ENCODE measurements around the gene EVC.

The EVC gene

GRCh38 chr4:5782829-5783476, 72.0 kb downstream of the EVC start:
- no peak overlapping the region for H3K27ac ChIP-seq
- no peak for DNase-seq (ENCODE audit: low read depth, low spot score)

- DNase-seq (ENCODE audit: low read depth, low spot score): no peak
- no peak overlapping the region for H3K27ac ChIP-seq
Measured at GRCh38 chr4:5783486-5783885, 72.5 kb downstream of the EVC start.

GRCh38 chr4:5784021-5784420, 73.0 kb downstream of the EVC start:
- no peak for DNase-seq (ENCODE audit: low read depth, low spot score)
- H3K27ac ChIP-seq: no peak overlapping the region

GRCh38 chr4:5784960-5785611, 74.1 kb downstream of the EVC start:
- DNase-seq (ENCODE audit: low read depth, low spot score): no peak
- peak overlapping the region; percentile 79 for H3K27ac ChIP-seq

- peak overlapping the region; percentile 79 for H3K27ac ChIP-seq
- peak; percentile 89 for DNase-seq (ENCODE audit: low read depth, low spot score)
Measured at GRCh38 chr4:5785806-5786680, 75.0 kb downstream of the EVC start.

GRCh38 chr4:5787311-5787710, 76.3 kb downstream of the EVC start:
- no peak for DNase-seq (ENCODE audit: low read depth, low spot score)
- no peak overlapping the region for H3K27ac ChIP-seq

- DNase-seq (ENCODE audit: low read depth, low spot score): no peak
Measured at GRCh38 chr4:5788144-5788543, 77.1 kb downstream of the EVC start.

GRCh38 chr4:5789141-5789540, 78.1 kb downstream of the EVC start:
- H3K27ac ChIP-seq: no peak overlapping the region
- DNase-seq (ENCODE audit: low read depth, low spot score): no peak

More at GRCh38 chr4:5788144-5788543, 77.1 kb downstream of the EVC start:
- no peak overlapping the region for H3K27ac ChIP-seq

GRCh38 chr4:5790546-5790857, 79.5 kb downstream of the EVC start:
- no peak overlapping the region for H3K27ac ChIP-seq
- no peak for DNase-seq (ENCODE audit: low read depth, low spot score)

- H3K27ac ChIP-seq: no peak overlapping the region
- no peak for DNase-seq (ENCODE audit: low read depth, low spot score)
Measured at GRCh38 chr4:5791654-5792053, 80.7 kb downstream of the EVC start.

- DNase-seq (ENCODE audit: low read depth, low spot score): no peak
- H3K27ac ChIP-seq: no peak overlapping the region
Measured at GRCh38 chr4:5793514-5793913, 82.5 kb downstream of the EVC start.

GRCh38 chr4:5795580-5795979, 84.6 kb downstream of the EVC start:
- no peak overlapping the region for H3K27ac ChIP-seq
- no peak for DNase-seq (ENCODE audit: low read depth, low spot score)

GRCh38 chr4:5796976-5797375, 86.0 kb downstream of the EVC start:
- DNase-seq (ENCODE audit: low read depth, low spot score): no peak
- H3K27ac ChIP-seq: no peak overlapping the region

GRCh38 chr4:5797866-5798265, 86.9 kb downstream of the EVC start:
- no peak overlapping the region for H3K27ac ChIP-seq
- DNase-seq (ENCODE audit: low read depth, low spot score): no peak

- H3K27ac ChIP-seq: no peak overlapping the region
- DNase-seq (ENCODE audit: low read depth, low spot score): no peak
Measured at GRCh38 chr4:5798462-5798861, 87.5 kb downstream of the EVC start.

- no peak for DNase-seq (ENCODE audit: low read depth, low spot score)
- H3K27ac ChIP-seq: no peak overlapping the region
Measured at GRCh38 chr4:5798946-5799345, 87.9 kb downstream of the EVC start.

GRCh38 chr4:5799406-5799805, 88.4 kb downstream of the EVC start:
- no peak overlapping the region for H3K27ac ChIP-seq
- DNase-seq (ENCODE audit: low read depth, low spot score): no peak

GRCh38 chr4:5800496-5800895, 89.5 kb downstream of the EVC start:
- no peak overlapping the region for H3K27ac ChIP-seq
- no peak for DNase-seq (ENCODE audit: low read depth, low spot score)

- H3K27ac ChIP-seq: no peak overlapping the region
- DNase-seq (ENCODE audit: low read depth, low spot score): no peak
Measured at GRCh38 chr4:5801696-5802095, 90.7 kb downstream of the EVC start.

- no peak overlapping the region for H3K27ac ChIP-seq
- DNase-seq (ENCODE audit: low read depth, low spot score): no peak
Measured at GRCh38 chr4:5802565-5802964, 91.6 kb downstream of the EVC start.

GRCh38 chr4:5804656-5805055, 93.7 kb downstream of the EVC start:
- no peak overlapping the region for H3K27ac ChIP-seq
- DNase-seq (ENCODE audit: low read depth, low spot score): no peak
